ENCODE measurements around the gene SYCN. TPM values are rescaled to one million over a fixed set of nuclear protein-coding genes. Genes with fewer than 3 reads are reported as not detected.

The SYCN gene
- total RNA-seq, 4 donors from 2014 or later, result 1.3 to 6.0 TPM; not detected in 2

DNA sequence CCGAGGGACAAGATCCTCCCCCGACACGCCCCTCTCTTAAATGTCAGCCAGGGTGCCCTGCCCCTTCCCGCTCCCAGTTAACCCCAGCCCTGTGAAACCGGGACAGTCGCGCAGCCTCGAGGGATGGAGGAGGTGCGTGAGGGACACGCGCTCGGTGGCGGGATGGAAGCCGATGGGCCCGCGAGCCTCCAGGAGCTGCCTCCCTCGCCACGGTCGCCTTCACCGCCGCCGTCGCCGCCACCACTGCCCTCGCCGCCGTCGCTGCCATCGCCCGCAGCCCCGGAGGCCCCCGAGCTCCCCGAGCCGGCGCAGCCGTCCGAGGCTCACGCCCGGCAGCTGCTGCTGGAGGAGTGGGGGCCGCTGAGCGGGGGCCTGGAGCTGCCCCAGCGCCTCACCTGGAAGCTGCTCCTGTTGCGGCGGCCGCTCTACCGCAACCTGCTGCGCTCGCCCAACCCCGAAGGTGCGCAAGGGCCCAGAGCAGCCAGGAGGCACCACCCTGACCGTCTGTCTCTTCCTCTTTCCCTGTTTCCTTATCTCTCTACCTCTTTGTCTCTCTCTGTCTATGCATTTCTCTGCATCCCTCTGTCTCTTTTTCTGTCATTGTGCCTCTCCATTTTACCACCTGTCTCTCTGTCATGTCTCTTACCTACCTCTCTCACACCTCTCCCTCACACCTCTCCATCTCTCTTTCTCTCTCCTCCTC, 7.1 kb downstream of the SYCN start, which contains the start of gene NCCRP1:
NCCRP1 (plus strand) TSS at position 105 of the 703 bp plus-strand sequence; CDS start at position 124, 19 bp downstream.
- H3K9me3 ChIP-seq, result no peaks in the 10 kb centered on the region
- peaks cover 0 to 78% of the 10 kb centered on the region in 2 donors for H3K27me3 ChIP-seq
- TF ChIP-seq EP300 (IDR thresholded peaks at IDR 0.05) (no peak), POLR2A (IDR thresholded peaks at IDR 0.05) (no peak)
- TF ChIP-seq, protein P1, sequence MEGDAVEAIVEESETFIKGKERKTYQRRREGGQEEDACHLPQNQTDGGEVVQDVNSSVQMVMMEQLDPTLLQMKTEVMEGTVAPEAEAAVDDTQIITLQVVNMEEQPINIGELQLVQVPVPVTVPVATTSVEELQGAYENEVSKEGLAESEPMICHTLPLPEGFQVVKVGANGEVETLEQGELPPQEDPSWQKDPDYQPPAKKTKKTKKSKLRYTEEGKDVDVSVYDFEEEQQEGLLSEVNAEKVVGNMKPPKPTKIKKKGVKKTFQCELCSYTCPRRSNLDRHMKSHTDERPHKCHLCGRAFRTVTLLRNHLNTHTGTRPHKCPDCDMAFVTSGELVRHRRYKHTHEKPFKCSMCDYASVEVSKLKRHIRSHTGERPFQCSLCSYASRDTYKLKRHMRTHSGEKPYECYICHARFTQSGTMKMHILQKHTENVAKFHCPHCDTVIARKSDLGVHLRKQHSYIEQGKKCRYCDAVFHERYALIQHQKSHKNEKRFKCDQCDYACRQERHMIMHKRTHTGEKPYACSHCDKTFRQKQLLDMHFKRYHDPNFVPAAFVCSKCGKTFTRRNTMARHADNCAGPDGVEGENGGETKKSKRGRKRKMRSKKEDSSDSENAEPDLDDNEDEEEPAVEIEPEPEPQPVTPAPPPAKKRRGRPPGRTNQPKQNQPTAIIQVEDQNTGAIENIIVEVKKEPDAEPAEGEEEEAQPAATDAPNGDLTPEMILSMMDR (IDR thresholded peaks at IDR 0.05), result no peak
- H3K4me1 ChIP-seq, result peaks cover 0 to 11% (median 2%) of the 10 kb centered on the region in 4 donors
- no peaks in the 10 kb centered on the region for H3K36me3 ChIP-seq
- peak within 1 kb of the TSS in 1 of 4 donors; percentile 20 for H3K4me3 ChIP-seq
- 2 to 3% methylated on average over 21 of the region's 51 CpGs for WGBS, 2 donors
- DNase-seq (ENCODE audit: low spot score in 2 of 2), result no peak
- no peak within 1 kb of the TSS for H3K27ac ChIP-seq

DNA sequence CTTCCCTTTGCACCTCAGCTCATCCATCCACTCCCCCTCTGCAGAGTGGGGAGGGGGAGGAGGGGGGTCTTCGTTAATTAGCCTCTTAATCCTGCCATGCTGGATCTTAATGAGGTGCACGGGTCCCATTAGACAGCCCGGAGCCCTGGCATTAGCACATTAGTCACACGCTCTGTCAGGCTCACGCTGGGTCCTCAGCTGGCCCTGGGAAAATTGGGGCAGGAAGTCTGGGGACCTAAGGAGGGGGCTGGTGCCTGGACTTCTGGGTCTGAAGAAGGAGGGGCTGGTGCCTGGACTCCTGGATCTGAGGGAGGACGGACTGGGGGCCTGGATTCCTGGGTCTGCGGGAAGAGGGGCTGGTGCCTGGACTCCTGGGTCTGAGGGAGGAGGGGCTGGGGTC, 7.7 kb downstream of the SYCN start:
- 12 to 16% methylated on average over 7 of the region's 7 CpGs for WGBS, 2 donors
- DNase-seq (ENCODE audit: low spot score in 2 of 2), result no peak
- H3K27ac ChIP-seq, result no peak overlapping the region
- peaks cover 0 to 71% of the 10 kb centered on the region in 2 donors for H3K27me3 ChIP-seq
- TF ChIP-seq, protein P1 (IDR thresholded peaks at IDR 0.05), result no peak
- TF ChIP-seq POLR2A (IDR thresholded peaks at IDR 0.05), result no peak
- TF ChIP-seq EP300 (IDR thresholded peaks at IDR 0.05), result no peak
- H3K36me3 ChIP-seq, result no peaks in the 10 kb centered on the region
- H3K9me3 ChIP-seq, result no peaks in the 10 kb centered on the region
- H3K4me1 ChIP-seq, result peaks cover 0 to 11% (median 2%) of the 10 kb centered on the region in 4 donors
- H3K4me3 ChIP-seq, result no peak overlapping the region

DNA sequence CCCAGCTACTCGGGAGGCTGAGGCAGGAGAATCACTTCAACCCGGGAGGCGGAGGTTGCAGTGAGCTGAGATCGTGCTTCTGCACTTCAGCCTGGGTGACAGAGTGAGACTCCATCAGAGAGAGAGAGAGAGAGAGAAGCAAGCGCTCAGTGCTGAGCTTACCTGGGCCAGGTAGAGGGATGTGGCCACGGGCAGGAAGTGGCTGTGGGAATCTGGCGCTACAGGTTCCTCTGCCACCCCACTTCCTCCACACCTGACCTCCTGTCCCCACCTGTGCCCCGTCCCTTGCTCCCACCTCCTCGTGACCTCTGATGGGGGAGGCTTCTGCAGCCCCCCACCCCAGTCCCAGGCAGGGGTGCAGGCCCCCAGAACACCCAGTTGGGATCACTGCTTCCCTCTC, 8.3 kb downstream of the SYCN start:
- WGBS, 2 donors, result 52 to 59% methylated on average over 9 of the region's 9 CpGs
- TF ChIP-seq, protein P1 (IDR thresholded peaks at IDR 0.05), result no peak
- TF ChIP-seq EP300 (IDR thresholded peaks at IDR 0.05) (no peak), POLR2A (IDR thresholded peaks at IDR 0.05) (no peak)

DNA sequence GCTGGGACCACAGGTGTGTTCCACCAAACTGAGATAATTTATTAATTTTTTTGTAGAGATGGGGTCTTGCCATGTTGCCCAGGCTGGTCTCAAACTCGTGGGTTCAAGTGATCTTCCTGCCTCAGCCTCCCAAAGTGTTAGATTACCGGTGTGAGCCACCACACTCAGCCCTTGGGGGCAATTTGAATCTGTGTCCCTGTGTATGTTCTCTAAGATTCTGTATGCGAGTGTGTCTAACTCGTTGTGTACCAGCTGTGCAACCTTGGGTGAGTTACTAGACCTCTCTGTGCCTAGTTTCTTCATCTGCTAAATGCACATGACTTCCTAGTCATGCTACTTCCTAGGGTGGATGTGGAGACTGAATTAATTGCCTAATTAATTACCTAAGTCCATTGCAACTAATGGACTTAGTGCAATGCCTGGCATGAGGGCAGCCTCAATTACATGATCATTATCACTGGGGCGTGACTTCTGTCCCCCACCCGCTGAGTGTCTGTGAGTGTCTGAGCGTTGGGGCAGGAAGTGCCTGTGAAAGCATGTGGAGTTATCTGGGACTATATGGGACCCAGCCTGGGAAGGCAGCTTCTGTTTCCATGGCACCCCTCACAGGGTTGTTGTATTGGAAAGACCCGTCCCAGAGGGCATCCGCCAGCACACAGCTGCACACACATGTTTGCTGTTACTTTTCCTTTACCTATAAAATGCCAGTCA, 9.1 kb downstream of the SYCN start:
- Histone ChIP-seq H3K27me3 (peaks cover 0 to 58% of the 10 kb centered on the region in 2 donors), H3K27ac (no peak overlapping the region), H3K4me3 (no peak overlapping the region), H3K9me3 (no peaks in the 10 kb centered on the region), H3K36me3 (no peaks in the 10 kb centered on the region), H3K4me1 (peaks cover 0 to 11% (median 2%) of the 10 kb centered on the region in 4 donors)
- WGBS, 2 donors, result 47 to 49% methylated on average over 9 of the region's 9 CpGs
- TF ChIP-seq, protein P1 (IDR thresholded peaks at IDR 0.05), result no peak
- TF ChIP-seq POLR2A (IDR thresholded peaks at IDR 0.05) (no peak), EP300 (IDR thresholded peaks at IDR 0.05) (no peak)
- no peak for DNase-seq (ENCODE audit: low spot score in 2 of 2)

More for the DNA sequence above, 8.3 kb downstream of the SYCN start:
- H3K9me3 ChIP-seq, result no peaks in the 10 kb centered on the region
- no peak overlapping the region for H3K27ac ChIP-seq
- H3K36me3 ChIP-seq, result no peaks in the 10 kb centered on the region
- DNase-seq (ENCODE audit: low spot score in 2 of 2), result no peak
- peaks cover 0 to 11% (median 2%) of the 10 kb centered on the region in 4 donors for H3K4me1 ChIP-seq
- no peak overlapping the region for H3K4me3 ChIP-seq
- H3K27me3 ChIP-seq, result peaks cover 0 to 66% of the 10 kb centered on the region in 2 donors

DNA sequence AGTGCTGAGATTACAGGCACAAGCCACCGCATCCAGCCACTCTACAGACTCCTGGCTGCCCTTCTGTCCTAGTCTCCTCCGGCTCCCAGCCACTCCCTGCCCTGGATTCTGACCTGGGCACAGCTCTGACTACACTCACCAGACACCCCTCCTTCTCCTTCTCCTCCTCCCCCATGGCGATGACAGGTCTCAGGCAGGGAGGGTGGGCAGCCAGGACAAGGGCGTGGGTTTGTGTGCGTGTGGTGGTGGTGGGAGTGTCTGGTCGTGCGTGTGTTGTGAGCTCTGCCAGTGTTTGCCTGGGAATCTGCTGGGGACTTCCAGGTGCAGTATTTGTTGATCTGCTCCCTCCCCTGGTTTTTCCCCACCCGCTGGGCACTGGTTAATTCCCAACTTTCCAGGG, 10.3 kb downstream of the SYCN start:
- no peaks in the 10 kb centered on the region for H3K9me3 ChIP-seq
- H3K36me3 ChIP-seq, result no peaks in the 10 kb centered on the region
- no peak overlapping the region for H3K27ac ChIP-seq
- peaks cover 0 to 11% (median 2%) of the 10 kb centered on the region in 4 donors for H3K4me1 ChIP-seq
- WGBS, 2 donors, result 20 to 38% methylated on average over 8 of the region's 8 CpGs
- no peak for TF ChIP-seq POLR2A (IDR thresholded peaks at IDR 0.05)
- peak in 1 of 2 donors; percentile 29 for TF ChIP-seq EP300 (IDR thresholded peaks at IDR 0.05)
- no peak overlapping the region for H3K4me3 ChIP-seq
- peaks cover 0 to 47% of the 10 kb centered on the region in 2 donors for H3K27me3 ChIP-seq
- no peak for DNase-seq (ENCODE audit: low spot score in 2 of 2)

All from tibial nerve (tissue), 4 donors.